Central memory CD8-positive, alpha-beta T cell (primary cell): Measurements from ENCODE around the gene FRMD4A.
"Not testable (repeated sequence)": the region's sequence is repeated elsewhere in the genome, so short reads cannot be mapped to it uniquely, and the experiment has no call there.

Experiments
- ATAC-seq: fragments of 150-1000 bp; cut with Tn5 transposase; replicated peaks from 2 replicates; pipeline ENCODE4 v1.10.0; 2022; ENCODE audit warnings: mild to moderate bottlenecking, moderate FRiP score, moderate number of reproducible peaks; ENCODE audit not compliant: poor library complexity, severe bottlenecking; ENCODE audit errors: extremely low read depth
- DNase-seq, 2 donors: peaks; one replicate each; pipeline ENCODE4 v3.0.0; 2021; ENCODE audit warnings: low spot score in 2 of 2
- H3K27ac Mint-ChIP-seq: one replicate; pipeline ENCODE4 v1.8.0; 2022; ENCODE audit warnings: low read depth, mild to moderate bottlenecking, moderate library complexity, mixed read lengths
- H3K27me3 Mint-ChIP-seq: one replicate; pipeline ENCODE4 v1.8.0; 2022; ENCODE audit warnings: mixed read lengths
- H3K36me3 Mint-ChIP-seq: one replicate; pipeline ENCODE4 v1.8.0; 2022; ENCODE audit warnings: mild to moderate bottlenecking, moderate library complexity, mixed read lengths; ENCODE audit not compliant: insufficient read depth
- H3K4me1 Mint-ChIP-seq: one replicate; pipeline ENCODE4 v1.8.0; 2022; ENCODE audit warnings: mixed read lengths
- H3K4me3 Mint-ChIP-seq: one replicate; pipeline ENCODE4 v1.8.0; 2022; ENCODE audit warnings: mild to moderate bottlenecking, moderate library complexity, mixed read lengths
- H3K9me3 Mint-ChIP-seq: one replicate; pipeline ENCODE4 v1.8.0; 2022; ENCODE audit warnings: mixed read lengths

The FRMD4A gene

DNA sequence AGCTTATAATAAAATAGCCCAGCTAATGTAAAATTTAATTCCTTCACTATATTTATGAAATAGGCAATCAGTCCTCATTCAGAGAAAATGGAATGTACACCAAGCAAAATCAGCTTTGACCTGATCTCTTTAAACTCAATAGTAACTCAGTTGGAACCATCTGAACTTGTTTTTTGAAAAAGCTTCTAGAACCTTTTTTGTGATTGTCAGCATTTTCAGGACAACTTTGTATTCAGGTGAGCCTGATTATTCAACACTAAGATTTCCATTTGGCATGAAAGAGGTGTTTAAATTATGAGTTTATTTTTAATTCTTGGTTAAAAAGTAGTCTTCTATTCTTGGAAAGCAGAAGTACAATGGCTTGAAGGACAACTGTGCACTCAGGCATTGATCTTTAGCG is 89.5 kb downstream of the FRMD4A start:
- no peak overlapping the region for H3K27ac Mint-ChIP-seq
- no peaks in the 10 kb centered on the region for H3K4me1 Mint-ChIP-seq
- H3K27me3 Mint-ChIP-seq, result peaks cover 79% of the 10 kb centered on the region
- no peak for ATAC-seq
- no peak for DNase-seq
- H3K9me3 Mint-ChIP-seq, result no peaks in the 10 kb centered on the region
- H3K36me3 Mint-ChIP-seq, result no peaks in the 10 kb centered on the region
- no peak overlapping the region for H3K4me3 Mint-ChIP-seq

DNA sequence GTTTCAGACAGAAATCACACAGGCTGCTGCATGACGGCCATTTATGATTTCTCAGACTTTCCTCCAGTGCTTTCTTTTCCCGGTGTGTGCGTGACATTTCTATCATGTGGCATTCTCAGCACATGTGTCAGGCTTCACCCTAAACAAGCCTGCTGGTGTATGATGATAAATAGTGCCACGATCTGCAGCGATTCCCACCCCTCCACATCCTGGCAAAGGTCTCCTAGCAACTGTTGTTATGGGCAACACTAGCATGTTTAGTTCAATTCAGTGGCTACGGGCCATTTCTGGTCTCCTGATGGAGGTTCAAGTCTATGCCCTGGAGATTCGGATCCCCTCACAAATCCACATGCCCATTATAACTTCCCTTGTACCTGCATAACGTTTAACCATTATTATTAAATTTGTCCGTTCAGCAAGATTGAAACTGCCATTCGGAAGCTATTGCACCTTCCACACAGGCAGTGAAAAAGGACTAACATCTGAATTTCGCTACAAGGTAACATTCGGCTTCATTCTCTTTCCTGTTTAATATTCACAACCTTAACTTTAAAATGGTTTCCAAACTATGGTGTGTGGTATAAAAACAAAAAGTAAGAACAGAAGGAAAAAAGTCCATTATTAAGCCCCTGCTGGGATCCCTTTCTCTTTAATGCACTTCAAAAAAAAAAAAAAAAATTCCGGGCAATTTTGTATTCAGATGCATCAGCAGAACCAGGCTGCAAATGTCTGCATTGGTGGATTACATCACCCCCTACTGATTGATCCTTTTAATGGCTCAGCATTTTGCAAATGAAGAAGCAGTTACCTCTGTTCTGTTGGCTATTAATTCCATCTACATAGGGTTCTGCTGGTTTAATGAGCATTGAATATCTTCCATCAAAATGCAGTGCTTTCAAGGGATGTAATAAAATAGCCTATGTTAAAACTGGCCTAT is 90.2 kb downstream of the FRMD4A start:
- DNase-seq (no peak), ATAC-seq (no peak)
- Mint-ChIP-seq H3K9me3 (no peaks in the 10 kb centered on the region), H3K36me3 (no peaks in the 10 kb centered on the region), H3K4me3 (no peak overlapping the region), H3K27ac (no peak overlapping the region), H3K27me3 (peaks cover 79% of the 10 kb centered on the region), H3K4me1 (no peaks in the 10 kb centered on the region)

- ATAC-seq, H3K36me3 Mint-ChIP-seq, H3K9me3 Mint-ChIP-seq, H3K4me3 Mint-ChIP-seq, DNase-seq, H3K4me1 Mint-ChIP-seq, H3K27ac Mint-ChIP-seq: not testable (repeated sequence)
- peaks cover 87% of the 10 kb centered on the region for H3K27me3 Mint-ChIP-seq
Observed at GRCh38 chr10:14238659-14239058, 92.1 kb downstream of the FRMD4A start.

GRCh38 chr10:14236341-14236740 is 94.4 kb downstream of the FRMD4A start:
- no peaks in the 10 kb centered on the region for H3K36me3 Mint-ChIP-seq
- no peaks in the 10 kb centered on the region for H3K9me3 Mint-ChIP-seq
- DNase-seq (no peak), ATAC-seq (no peak)
- H3K27ac Mint-ChIP-seq, result no peak overlapping the region
- no peak overlapping the region for H3K4me3 Mint-ChIP-seq
- H3K27me3 Mint-ChIP-seq, result peaks cover 91% of the 10 kb centered on the region
- peaks cover 7% of the 10 kb centered on the region for H3K4me1 Mint-ChIP-seq

- ATAC-seq, result no peak
Observed at GRCh38 chr10:14235566-14236195, 95.0 kb downstream of the FRMD4A start.

GRCh38 chr10:14233566-14233965 is 97.2 kb downstream of the FRMD4A start:
- no peak overlapping the region for H3K4me3 Mint-ChIP-seq
- peaks cover 89% of the 10 kb centered on the region for H3K27me3 Mint-ChIP-seq
- ATAC-seq (no peak), DNase-seq (no peak)
- no peaks in the 10 kb centered on the region for H3K9me3 Mint-ChIP-seq
- H3K27ac Mint-ChIP-seq, result no peak overlapping the region
- peaks cover 8% of the 10 kb centered on the region for H3K4me1 Mint-ChIP-seq
- no peaks in the 10 kb centered on the region for H3K36me3 Mint-ChIP-seq

More at GRCh38 chr10:14235566-14236195, 95.0 kb downstream of the FRMD4A start:
- H3K27ac Mint-ChIP-seq, result no peak overlapping the region
- H3K36me3 Mint-ChIP-seq, result no peaks in the 10 kb centered on the region
- H3K27me3 Mint-ChIP-seq, result peaks cover 96% of the 10 kb centered on the region
- no peak for DNase-seq
- H3K4me3 Mint-ChIP-seq, result no peak overlapping the region
- H3K9me3 Mint-ChIP-seq, result no peaks in the 10 kb centered on the region
- H3K4me1 Mint-ChIP-seq, result peaks cover 8% of the 10 kb centered on the region

GRCh38 chr10:14228798-14229197 is 101.9 kb downstream of the FRMD4A start:
- peaks cover 83% of the 10 kb centered on the region for H3K27me3 Mint-ChIP-seq
- H3K9me3 Mint-ChIP-seq, H3K36me3 Mint-ChIP-seq, H3K27ac Mint-ChIP-seq, DNase-seq, H3K4me3 Mint-ChIP-seq, H3K4me1 Mint-ChIP-seq, ATAC-seq: not testable (repeated sequence)

DNA sequence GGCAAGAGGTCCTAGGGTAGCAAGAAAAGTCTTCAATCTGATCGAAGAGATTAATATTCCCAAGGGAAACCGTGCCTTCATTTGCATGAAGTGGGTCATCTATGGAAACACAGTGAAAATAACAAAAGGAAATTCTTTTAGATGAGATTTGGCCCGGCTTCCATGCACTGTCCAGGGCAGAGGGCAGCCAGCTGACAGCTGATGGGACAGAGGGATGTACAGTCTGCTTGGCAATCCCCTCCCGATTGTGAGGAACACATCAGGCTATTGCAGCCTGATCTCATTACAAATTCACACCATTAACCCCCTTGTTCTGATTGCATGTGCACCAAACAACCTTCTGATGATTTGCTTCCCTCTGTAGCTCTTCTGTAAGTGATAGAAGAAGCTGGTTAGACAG is 105.3 kb downstream of the FRMD4A start:
- ATAC-seq, result no peak
- Mint-ChIP-seq H3K27ac (no peak overlapping the region), H3K27me3 (peaks cover 77% of the 10 kb centered on the region)

GRCh38 chr10:14220026-14220425 is 110.7 kb downstream of the FRMD4A start:
- Mint-ChIP-seq H3K27me3 (peaks cover 86% of the 10 kb centered on the region), H3K9me3 (no peaks in the 10 kb centered on the region), H3K4me1 (no peaks in the 10 kb centered on the region), H3K36me3 (no peaks in the 10 kb centered on the region), H3K4me3 (no peak overlapping the region), H3K27ac (no peak overlapping the region)
- DNase-seq (no peak), ATAC-seq (no peak)

More for the DNA sequence above, 105.3 kb downstream of the FRMD4A start:
- H3K4me3 Mint-ChIP-seq, result no peak overlapping the region
- H3K36me3 Mint-ChIP-seq, result no peaks in the 10 kb centered on the region
- H3K9me3 Mint-ChIP-seq, result no peaks in the 10 kb centered on the region
- DNase-seq, result no peak
- H3K4me1 Mint-ChIP-seq, result no peaks in the 10 kb centered on the region

DNA sequence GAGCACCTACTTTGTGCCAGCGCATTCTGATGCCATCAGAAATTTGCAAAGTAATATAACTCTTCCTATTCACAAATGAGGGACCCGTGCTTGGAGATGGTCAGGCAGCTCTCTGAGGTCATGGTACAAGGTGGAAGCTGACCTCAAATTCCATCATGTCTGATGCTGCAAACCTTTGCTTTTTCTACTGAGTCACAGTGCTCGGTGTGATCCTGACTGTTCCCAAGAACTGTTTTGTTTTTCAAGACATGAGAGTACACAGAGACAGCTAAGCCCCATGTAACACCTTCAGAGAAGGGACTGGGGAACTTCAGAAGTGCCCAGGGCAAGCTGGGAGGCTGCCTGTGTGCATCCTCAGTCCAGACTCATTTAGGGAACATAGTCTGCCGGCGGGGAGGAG is 111.3 kb downstream of the FRMD4A start:
- H3K27me3 Mint-ChIP-seq, result peaks cover 81% of the 10 kb centered on the region
- H3K4me1 Mint-ChIP-seq, result no peaks in the 10 kb centered on the region
- ATAC-seq (no peak), DNase-seq (no peak)
- no peak overlapping the region for H3K4me3 Mint-ChIP-seq
- no peaks in the 10 kb centered on the region for H3K9me3 Mint-ChIP-seq
- H3K27ac Mint-ChIP-seq, result no peak overlapping the region
- H3K36me3 Mint-ChIP-seq, result no peaks in the 10 kb centered on the region

DNA sequence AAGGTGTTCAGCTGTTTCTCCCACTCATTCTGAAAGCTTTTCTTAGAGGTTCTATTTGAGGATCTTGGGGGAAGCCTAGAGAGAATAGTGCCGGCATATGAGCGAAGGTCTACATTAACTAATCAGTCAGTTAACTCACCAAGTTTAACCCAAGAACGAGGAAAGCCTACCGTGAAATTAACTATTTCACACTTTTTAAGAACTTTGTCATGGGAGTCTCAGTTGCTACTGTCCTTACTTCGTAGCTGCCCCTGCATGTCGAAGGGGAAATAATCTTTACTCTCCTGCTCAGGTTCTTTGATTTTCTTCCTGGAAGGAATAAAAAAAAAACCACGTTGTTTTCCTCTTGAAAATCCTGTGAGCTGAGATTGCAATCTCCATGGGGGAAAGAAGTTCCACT is 115.1 kb downstream of the FRMD4A start:
- peaks cover 61% of the 10 kb centered on the region for H3K27me3 Mint-ChIP-seq
- no peaks in the 10 kb centered on the region for H3K9me3 Mint-ChIP-seq
- H3K27ac Mint-ChIP-seq, result no peak overlapping the region
- no peak overlapping the region for H3K4me3 Mint-ChIP-seq
- DNase-seq (no peak), ATAC-seq (no peak)
- no peaks in the 10 kb centered on the region for H3K4me1 Mint-ChIP-seq
- no peaks in the 10 kb centered on the region for H3K36me3 Mint-ChIP-seq

DNA sequence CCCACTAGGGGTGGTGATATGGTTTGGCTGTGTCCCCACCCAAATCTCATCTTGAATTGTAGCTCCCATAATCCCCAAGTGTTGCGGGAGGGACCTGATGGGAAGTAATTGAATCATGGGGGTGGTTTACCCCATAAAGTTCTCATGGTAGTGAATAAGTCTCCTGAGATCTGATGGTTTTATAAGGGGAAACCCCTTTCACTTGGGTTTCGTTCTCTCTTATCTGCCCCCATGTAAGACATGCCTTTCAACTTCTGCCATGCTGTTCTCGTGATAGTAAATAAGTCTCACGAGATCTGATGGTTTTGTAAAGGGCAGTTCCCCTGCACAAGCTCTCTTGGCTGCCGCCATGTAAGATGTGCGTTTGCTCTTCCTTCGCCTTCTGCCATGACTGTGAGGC is 117.0 kb downstream of the FRMD4A start:
- not testable (repeated sequence) for DNase-seq, H3K4me1 Mint-ChIP-seq, H3K27ac Mint-ChIP-seq, ATAC-seq, H3K4me3 Mint-ChIP-seq, H3K36me3 Mint-ChIP-seq, H3K9me3 Mint-ChIP-seq
- peaks cover 41% of the 10 kb centered on the region for H3K27me3 Mint-ChIP-seq

DNA sequence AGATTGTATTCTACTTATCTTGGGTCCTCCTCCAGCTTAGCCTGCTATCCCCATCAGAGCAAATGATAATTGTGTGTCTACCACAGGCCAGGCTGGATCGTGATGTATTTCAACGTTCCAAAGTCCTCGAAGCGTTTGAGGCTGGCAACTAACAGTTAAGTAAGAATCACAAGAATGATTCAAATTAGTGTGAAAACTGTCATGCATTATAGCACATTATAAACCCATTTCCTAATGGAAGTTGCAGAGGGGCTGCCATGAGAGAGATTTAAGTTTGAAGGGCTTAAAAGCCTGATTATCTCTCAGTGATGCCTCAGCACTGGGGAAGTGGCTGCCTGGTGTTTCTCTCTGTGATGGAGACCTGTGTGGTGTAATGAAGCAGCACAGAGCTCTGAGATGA is 119.1 kb downstream of the FRMD4A start:
- Mint-ChIP-seq H3K27me3 (peaks cover 20% of the 10 kb centered on the region), H3K4me3 (no peak overlapping the region), H3K36me3 (no peaks in the 10 kb centered on the region), H3K9me3 (no peaks in the 10 kb centered on the region), H3K27ac (no peak overlapping the region), H3K4me1 (no peaks in the 10 kb centered on the region)
- no peak for ATAC-seq
- DNase-seq, result no peak
